Endometrial microvascular endothelial cells (primary cell): ENCODE results near the gene GOLT1A. TPM values are rescaled to one million over a fixed set of nuclear protein-coding genes. Genes with fewer than 3 reads are reported as not detected.

ENCODE experiments used
- in situ Hi-C: cut with HindIII; loops from 2 replicates; pipeline ENCODE4 v1.10.0; 2017; ENCODE audit warnings: low sequenced_read_pairs, low pct_unique_long_range_greater_than_20kb; ENCODE audit errors: inconsistent ontology term
- total RNA-seq: library from RNA; depleted of rRNA; stranded (reverse); fragments of >200 nt; gene quantifications from one replicate; pipeline ENCODE4 v1.2.3, GENCODE V29; 2015; ENCODE audit errors: inconsistent ontology term

The GOLT1A gene
- not detected for total RNA-seq

DNA sequence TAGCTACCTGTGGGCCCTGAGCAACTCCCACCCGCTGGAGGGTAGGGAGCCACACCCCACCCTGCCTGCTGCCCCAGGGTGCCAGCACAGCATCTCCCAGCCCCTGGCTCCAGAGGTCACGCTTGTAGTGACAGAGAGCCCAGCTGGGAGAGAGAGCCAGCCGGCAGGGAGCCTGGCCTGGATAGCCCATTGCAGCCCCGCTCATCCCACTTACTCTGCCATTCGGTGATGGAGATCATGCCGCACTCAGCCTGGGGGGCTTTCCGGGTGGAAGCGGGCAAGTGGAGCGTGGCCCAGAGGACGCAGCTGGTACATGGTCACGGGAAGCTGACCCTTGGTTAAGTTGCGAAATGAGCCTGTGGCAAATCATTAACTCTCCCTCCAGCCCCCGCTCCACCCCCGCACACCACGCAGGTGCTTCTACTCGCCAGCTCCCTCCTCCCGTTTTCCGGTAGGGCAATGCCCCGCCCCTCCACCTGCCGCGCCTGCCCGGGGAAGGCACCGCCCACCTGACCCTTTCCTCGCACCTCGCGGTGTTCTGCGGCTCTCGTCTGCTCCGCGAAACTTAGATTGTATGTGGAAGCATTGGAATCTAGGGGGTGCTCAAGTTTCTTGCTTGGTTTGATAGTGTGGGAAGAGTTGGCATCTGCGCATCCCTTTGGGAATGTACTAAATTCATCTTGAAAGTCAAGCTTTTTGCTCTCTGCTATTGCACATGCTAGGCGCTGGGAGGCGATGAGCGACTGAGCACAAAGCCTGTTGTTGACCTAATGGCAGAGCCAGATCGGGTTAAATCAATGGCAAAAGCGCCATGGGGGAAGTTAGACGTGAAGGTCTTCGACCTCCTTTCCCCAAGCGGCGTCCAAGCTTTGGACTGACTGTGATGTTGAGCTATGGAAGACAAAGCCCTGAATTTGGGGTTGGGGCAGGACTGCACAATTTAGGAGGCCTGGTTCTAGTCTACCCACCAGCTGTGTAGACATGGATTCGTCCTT is at the start of gene GOLT1A:
Gene GOLT1A, minus strand, starts transcription at position 321 of the 995 bp plus-strand sequence. Its CDS starts 82 bp downstream, at position 239.
- in situ Hi-C loops = no loop called here

GRCh38 chr1:204263254-204263910 is 49.6 kb upstream of the GOLT1A start:
- in situ Hi-C loops = no loop called here

GRCh38 chr1:204262506-204263253 is 48.9 kb upstream of the GOLT1A start:
- in situ Hi-C loops = no loop called here

DNA sequence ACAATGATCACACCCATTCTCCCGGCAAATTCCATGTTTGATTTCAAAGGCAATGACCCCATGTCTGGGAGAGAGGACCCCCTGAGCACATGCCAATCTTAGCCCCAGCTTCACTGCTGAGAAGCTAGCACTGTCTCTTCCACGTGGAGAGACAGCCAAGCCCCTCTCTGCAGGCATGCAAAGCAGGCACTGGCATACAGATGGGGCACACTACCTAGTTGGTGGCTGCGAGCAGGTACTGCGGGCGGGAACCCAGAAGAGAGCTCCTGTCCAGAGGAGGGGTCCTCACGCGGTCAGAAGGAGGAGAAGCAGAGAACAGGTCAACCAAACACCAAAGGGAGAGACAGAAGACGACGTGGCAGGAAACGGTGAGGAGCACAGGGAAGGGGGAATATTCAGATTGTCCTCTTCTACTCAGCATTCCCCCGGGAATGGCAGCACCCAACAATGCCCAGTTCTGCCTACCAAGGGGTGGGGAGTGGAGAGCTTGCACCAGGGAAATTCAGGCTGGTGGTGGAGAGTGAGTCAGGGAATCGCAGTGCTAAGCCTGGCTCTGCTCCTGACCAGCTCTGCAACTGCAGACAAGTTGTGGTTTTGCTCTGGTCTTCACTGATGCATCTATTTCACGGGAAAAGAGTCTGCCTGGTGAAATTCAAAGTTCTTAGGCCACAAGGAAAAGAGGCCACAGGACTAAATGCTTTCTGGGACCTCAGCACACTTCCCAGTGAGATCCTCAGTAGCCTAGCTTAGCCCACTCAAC is 48.1 kb upstream of the GOLT1A start:
- in situ Hi-C loops = no loop called here

DNA sequence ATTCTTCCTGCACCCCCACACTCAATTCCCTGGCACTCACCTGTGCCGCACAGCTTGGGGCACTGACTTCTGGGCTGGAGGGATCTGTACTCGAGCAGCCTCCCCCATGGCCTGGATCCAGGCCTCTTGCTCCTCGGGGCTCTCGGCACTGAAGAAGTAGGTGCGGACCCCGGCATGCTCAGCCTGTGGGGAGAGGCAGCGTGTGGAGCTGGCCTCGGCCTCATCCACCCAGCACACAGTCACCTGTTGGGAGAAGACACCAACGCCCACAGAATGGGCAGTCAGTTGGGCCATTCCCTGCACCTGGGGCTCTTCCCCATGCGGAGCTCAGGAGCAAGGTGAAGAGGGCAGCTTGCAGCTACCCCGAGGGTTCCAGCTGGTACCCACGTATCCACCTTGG is 47.5 kb upstream of the GOLT1A start:
- in situ Hi-C loops = no loop called here

DNA sequence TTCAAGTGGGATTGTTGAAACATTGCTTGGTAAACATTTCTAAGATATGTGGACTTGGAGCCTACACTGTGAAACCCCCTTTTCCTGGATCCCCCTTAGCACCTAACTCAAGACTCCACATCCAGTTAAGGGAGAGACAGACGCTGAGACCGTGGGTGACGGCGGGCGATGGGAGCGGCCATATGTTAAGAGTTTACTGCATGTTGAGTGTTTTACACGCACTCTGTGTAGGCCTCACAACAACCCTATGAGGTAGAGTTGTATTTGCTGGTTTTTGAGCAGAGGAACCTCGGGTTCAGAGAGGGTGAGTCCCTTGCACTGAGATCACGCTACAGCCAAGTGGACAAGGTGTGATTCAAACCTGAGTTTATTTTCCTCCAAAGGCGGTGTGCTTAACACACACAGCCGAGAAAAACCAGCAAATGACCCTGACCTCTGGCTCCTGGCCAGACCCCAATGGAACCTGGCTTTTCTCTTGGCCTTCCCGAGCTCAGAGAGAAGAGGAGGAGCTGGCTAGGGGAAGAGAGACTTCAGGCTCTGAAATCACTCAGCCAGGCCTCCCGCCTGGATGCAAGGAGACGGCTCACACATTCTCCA is 46.9 kb upstream of the GOLT1A start:
- in situ Hi-C loops = no loop called here

GRCh38 chr1:204259782-204260181 is 46.0 kb upstream of the GOLT1A start:
- in situ Hi-C loops = no loop called here

DNA sequence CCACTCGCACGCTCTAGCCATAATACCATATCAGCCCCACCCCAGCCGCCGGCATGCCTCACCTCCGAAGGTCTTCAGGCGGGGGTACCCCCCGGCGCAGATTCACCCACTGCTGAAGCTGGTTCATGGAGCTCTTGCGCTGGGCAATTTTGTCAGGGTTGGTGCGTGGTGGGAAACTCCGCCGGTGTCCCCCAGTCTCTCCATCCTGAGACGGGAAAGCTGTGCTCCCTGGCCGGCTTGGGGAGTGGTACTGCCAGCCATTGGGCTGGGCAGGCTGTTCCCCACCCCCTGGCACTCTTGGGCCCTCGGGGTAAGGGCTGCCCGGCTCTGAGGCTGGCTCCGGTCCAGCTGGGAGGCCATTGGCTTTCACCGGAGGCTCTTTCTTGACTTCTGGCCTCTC is 45.4 kb upstream of the GOLT1A start:
- in situ Hi-C loops = no loop called here

GRCh38 chr1:204258213-204259115 is 44.7 kb upstream of the GOLT1A start:
- in situ Hi-C loops = no loop called here

DNA sequence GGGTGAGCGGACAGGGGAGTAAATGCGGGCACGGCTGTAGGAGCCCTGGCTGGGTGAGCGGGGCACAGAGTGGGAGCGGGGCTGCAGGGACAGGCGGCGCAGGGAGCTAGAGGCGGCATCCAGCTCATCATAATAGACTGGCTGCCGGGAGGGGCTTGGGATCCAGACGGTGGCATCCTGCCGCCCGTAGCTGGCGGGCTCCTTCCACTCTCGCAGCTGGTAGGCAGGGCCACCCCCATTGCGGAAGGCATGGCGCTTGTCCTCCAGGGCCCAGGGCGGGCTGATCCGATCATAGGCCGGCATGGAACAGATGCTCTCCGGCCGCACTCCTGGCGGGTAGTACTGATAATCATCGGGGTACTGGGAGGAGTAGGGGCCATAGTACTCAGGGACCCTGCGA is 43.7 kb upstream of the GOLT1A start:
- in situ Hi-C loops = no loop called here

DNA sequence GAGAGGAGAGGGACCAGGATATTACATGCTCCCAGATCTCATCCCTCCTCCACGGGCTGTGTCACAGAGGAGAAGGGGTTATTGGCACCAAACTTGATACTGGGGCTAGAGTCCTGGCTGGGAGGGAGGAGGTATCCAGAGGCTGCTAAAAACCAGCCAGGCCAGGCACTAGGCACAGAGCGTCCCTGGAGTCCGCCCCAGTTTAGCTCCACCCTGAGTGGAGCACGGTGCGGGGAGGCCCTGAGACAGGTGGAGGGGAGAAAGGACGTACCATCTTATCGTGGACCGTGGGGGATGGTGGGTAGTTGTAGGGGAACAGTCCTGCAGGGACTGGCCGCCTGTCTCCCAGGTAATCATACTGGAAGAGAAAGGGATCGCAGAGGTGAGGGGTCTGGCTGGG is 42.7 kb upstream of the GOLT1A start:
- in situ Hi-C loops = no loop called here

- in situ Hi-C loops = no loop called here
These were observed 42.2 kb upstream of the GOLT1A start for GRCh38 chr1:204255966-204256365.

DNA sequence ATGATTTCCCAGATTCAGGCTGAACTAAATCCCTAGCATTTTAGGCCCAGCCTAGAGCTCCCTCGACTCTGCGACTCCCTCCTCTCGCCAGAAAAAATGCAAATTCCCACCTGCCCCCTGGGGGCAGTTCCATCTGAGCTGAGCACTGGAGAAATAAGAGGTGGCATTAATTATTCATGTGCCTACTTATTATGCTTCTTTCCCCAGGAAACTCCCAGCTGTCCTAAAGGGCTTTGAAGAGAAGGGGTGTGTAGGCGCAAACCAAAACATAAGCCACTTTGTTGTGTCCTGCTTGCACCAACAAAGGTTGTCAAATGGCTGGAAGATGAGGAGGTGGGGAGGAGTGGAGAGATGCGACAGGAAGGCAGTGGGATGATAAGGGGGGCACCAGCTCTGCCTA is 41.4 kb upstream of the GOLT1A start:
- in situ Hi-C loops = no loop called here

- in situ Hi-C loops = no loop called here
These were observed 40.4 kb upstream of the GOLT1A start for GRCh38 chr1:204254031-204254661.

DNA sequence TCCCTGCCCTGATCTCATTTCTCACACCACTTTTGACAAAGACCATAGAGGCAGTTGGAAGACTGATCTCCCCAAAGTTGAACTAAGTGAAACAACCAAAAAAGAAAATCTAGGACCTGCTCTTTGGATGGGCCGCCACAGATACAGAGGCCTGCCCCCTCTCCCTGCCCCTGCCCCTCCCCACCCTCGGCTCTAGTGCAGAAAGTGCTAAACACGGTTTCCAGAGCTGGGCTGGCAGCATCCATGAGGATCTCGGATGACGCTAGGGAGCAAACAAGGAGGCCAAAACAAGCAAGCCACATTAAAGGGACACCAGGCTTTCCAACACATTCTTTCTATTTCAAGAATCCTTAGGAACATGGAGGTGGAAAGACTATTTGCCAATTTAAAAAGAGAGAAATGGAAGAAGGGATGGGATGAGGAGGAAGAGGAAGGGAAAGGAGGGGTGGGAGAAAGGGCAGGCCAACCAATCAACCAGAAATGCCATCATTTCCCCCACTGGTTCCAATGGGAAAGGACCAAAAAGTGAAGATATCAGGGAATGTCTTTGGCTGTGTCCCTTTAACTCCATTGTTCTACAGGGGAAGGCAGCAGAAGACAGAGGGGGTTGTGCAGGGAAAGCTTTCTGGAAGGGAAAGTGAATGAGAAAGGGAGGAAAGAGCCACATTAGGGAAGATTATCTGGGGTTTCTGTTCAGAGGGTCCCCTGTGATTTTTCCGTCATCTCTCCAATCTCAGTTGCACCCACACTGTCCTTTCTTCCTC is 38.3 kb upstream of the GOLT1A start:
- in situ Hi-C loops = no loop called here

GRCh38 chr1:204251286-204251685 is 37.5 kb upstream of the GOLT1A start:
- in situ Hi-C loops = no loop called here
